IMR-90 (cell line): Measurements from ENCODE around the gene HMG20A. TPM values are rescaled to one million over a fixed set of nuclear protein-coding genes. Genes with fewer than 3 reads are reported as not detected.

Experiments
- ATAC-seq: fragments of 200-7000 bp; cut with Tn5 transposase; 2 replicates; pipeline ENCODE4 v1.9.1; 2020; ENCODE audit warnings: low read depth, mild to moderate bottlenecking, moderate library complexity
- BruUV-seq: library from RNA; stranded (reverse); fragments of 400-500 nt; replicated peaks from 2 replicates; lab custom pipeline; 2021; lab: Mats Ljungman, UMichigan
- CTCF ChIA-PET: fragments of 300-600 bp; formaldehyde crosslinking; extraction: SDS; loops from one replicate; lab custom pipeline; 2021; ENCODE audit warnings: antibody characterized with exemption; lab: Yijun Ruan, JAX
- POLR2A ChIA-PET: fragments of 300-600 bp; sonication (Branson Sonifier 250); formaldehyde crosslinking; loops from one replicate; lab custom pipeline; 2022; ENCODE audit warnings: antibody characterized with exemption; ENCODE audit not compliant: unreplicated experiment; lab: Charles Lee
- DNase-seq: peaks from one replicate; pipeline ENCODE4 v3.0.0; 2013
- H2AFZ ChIP-seq: replicated peaks from 2 replicates; pipeline ENCODE3; 2013; ENCODE audit warnings: low read length, mild to moderate bottlenecking; ENCODE audit not compliant: poor library complexity
- H2AK5ac ChIP-seq: 2 replicates; pipeline ENCODE4 v1.6.1; 2013; ENCODE audit warnings: low read depth, low read length, inconsistent platforms
- H2AK9ac ChIP-seq: replicated peaks from 2 replicates; pipeline ENCODE3; 2013; ENCODE audit warnings: mild to moderate bottlenecking, low read depth, low read length, moderate library complexity; ENCODE audit not compliant: poor library complexity
- H2BK120ac ChIP-seq: 2 replicates; pipeline ENCODE4 v1.6.1; 2013; ENCODE audit warnings: low read depth, low read length, inconsistent platforms
- H2BK15ac ChIP-seq: 3 replicates; pipeline ENCODE4 v1.6.1; 2013; ENCODE audit warnings: low read depth, low read length, inconsistent platforms
- H2BK20ac ChIP-seq: 2 replicates; pipeline ENCODE4 v1.6.1; 2013; ENCODE audit warnings: low read depth, mild to moderate bottlenecking, inconsistent platforms, low read length, moderate library complexity
- H2BK5ac ChIP-seq: 2 replicates; pipeline ENCODE4 v1.6.1; 2013; ENCODE audit warnings: mild to moderate bottlenecking, low read depth, low read length, inconsistent platforms; ENCODE audit not compliant: poor library complexity, severe bottlenecking
- H3K14ac ChIP-seq: replicated peaks from 2 replicates; pipeline ENCODE4 v1.6.1; 2013; ENCODE audit warnings: low read depth, low read length, inconsistent platforms
- H3K18ac ChIP-seq: 2 replicates; pipeline ENCODE4 v1.6.1; 2013; ENCODE audit warnings: low read depth, low read length, control low read depth
- H3K23ac ChIP-seq: 2 replicates; pipeline ENCODE4 v1.6.1; 2013; ENCODE audit warnings: low read depth, low read length, inconsistent platforms
- H3K27ac ChIP-seq: 2 replicates; pipeline ENCODE4 v1.5.1; 2013; ENCODE audit warnings: mild to moderate bottlenecking, control low read depth, low read length; ENCODE audit not compliant: insufficient read depth
- H3K27me3 ChIP-seq: 2 replicates; pipeline ENCODE4 v1.6.1; 2013; ENCODE audit warnings: low read length; ENCODE audit not compliant: control insufficient read depth, insufficient read depth
- H3K36me3 ChIP-seq: 2 replicates; pipeline ENCODE4 v1.6.1; 2013; ENCODE audit warnings: low read length, mixed read lengths; ENCODE audit not compliant: control insufficient read depth, insufficient read depth
- H3K4ac ChIP-seq: 2 replicates; pipeline ENCODE4 v1.6.1; 2013; ENCODE audit warnings: low read depth, low read length, inconsistent platforms
- H3K4me1 ChIP-seq: 2 replicates; pipeline ENCODE4 v1.6.1; 2013; ENCODE audit warnings: low read length, mixed read lengths; ENCODE audit not compliant: control insufficient read depth, insufficient read depth
- H3K4me2 ChIP-seq: 2 replicates; pipeline ENCODE4 v1.6.1; 2013; ENCODE audit warnings: low read depth, mild to moderate bottlenecking, control low read depth, low read length, moderate library complexity
- H3K4me3 ChIP-seq: 2 replicates; pipeline ENCODE4 v1.5.1; 2013; ENCODE audit warnings: low read depth, mild to moderate bottlenecking, control low read depth, low read length, moderate library complexity; ENCODE audit not compliant: insufficient read depth
- H3K56ac ChIP-seq: 2 replicates; pipeline ENCODE4 v1.6.1; 2013; ENCODE audit warnings: low read length, inconsistent platforms; ENCODE audit not compliant: insufficient read depth; ENCODE audit errors: extremely low read depth
- H3K79me1 ChIP-seq, 2 experiments: 2 replicates each; pipeline ENCODE4 v1.6.1; 2013; ENCODE audit warnings: low read length in 2 of 2, inconsistent platforms in 1 of 2, low read depth in 1 of 2
- H3K9ac ChIP-seq: 2 replicates; pipeline ENCODE4 v1.6.1; 2013; ENCODE audit warnings: low read depth, low read length, control low read depth
- H3K9me1 ChIP-seq: 2 replicates; pipeline ENCODE4 v1.6.1; 2013; ENCODE audit warnings: low read length, inconsistent platforms; ENCODE audit not compliant: insufficient read depth
- H3K9me3 ChIP-seq: 2 replicates; pipeline ENCODE4 v1.6.1; 2013; ENCODE audit warnings: low read length; ENCODE audit not compliant: control insufficient read depth, insufficient read depth
- H4K20me1 ChIP-seq: 2 replicates; pipeline ENCODE4 v1.6.1; 2013; ENCODE audit warnings: low read length, inconsistent platforms; ENCODE audit not compliant: insufficient read depth
- H4K5ac ChIP-seq: 2 replicates; pipeline ENCODE4 v1.6.1; 2013; ENCODE audit warnings: mild to moderate bottlenecking, low read depth, low read length, control low read depth
- H4K8ac ChIP-seq, 2 experiments: 2 replicates each; pipeline ENCODE4 v1.6.1; 2013; ENCODE audit warnings: low read depth in 2 of 2, low read length in 2 of 2, control low read depth in 1 of 2, inconsistent platforms in 1 of 2
- H4K91ac ChIP-seq: 2 replicates; pipeline ENCODE4 v1.6.1; 2013; ENCODE audit warnings: low read depth, low read length, inconsistent platforms; ENCODE audit not compliant: insufficient read depth
- CHD1 ChIP-seq: IDR thresholded peaks from 2 replicates; pipeline ENCODE4 v1.6.1; 2012; ENCODE audit warnings: low read depth, low read length, improper control_type of control experiment
- FOS ChIP-seq: fragments of 150-350 bp; IDR thresholded peaks from 2 replicates; pipeline ENCODE4 v1.6.1; 2016; ENCODE audit warnings: low read depth, low read length
- MAFK ChIP-seq: IDR thresholded peaks from 2 replicates; pipeline ENCODE4 v1.6.1; 2012; ENCODE audit warnings: low read depth, low read length, improper control_type of control experiment
- MAZ ChIP-seq: IDR thresholded peaks from 2 replicates; pipeline ENCODE4 v1.6.1; 2012; ENCODE audit warnings: low read depth, mild to moderate bottlenecking, low read length, improper control_type of control experiment, moderate library complexity, borderline replicate concordance
- MXI1 ChIP-seq: IDR thresholded peaks from 2 replicates; pipeline ENCODE4 v1.6.1; 2012; ENCODE audit warnings: low read depth, mild to moderate bottlenecking, low read length, moderate library complexity, borderline replicate concordance
- POLR2A ChIP-seq: IDR thresholded peaks from 2 replicates; pipeline ENCODE4 v1.6.1; 2012; ENCODE audit warnings: mild to moderate bottlenecking, low read depth, low read length
- RCOR1 ChIP-seq: IDR thresholded peaks from 2 replicates; pipeline ENCODE4 v1.6.1; 2012; ENCODE audit warnings: mild to moderate bottlenecking, low read length, improper control_type of control experiment; ENCODE audit not compliant: insufficient replicate concordance
- SMC3 ChIP-seq: fragments of 150-350 bp; IDR thresholded peaks from 2 replicates; pipeline ENCODE4 v1.6.1; 2016; ENCODE audit warnings: low read depth, mild to moderate bottlenecking, antibody characterized with exemption, low read length, moderate library complexity
- WGBS, 2 experiments: methylation state at CpG; one replicate each; pipeline versions ENCODE4 v1.1.5 to v1.1.7; 2013; ENCODE audit warnings: missing lambda C conversion rate in 2 of 2; ENCODE audit not compliant: insufficient read length in 1 of 2; ENCODE audit errors: extremely low coverage in 2 of 2; 5-methylcytosine and 5-hydroxymethylcytosine counted together
- dilution Hi-C: fragments of 300-500 bp; cut with HindIII; formaldehyde crosslinking; loops from one replicate; pipeline ENCODE4 v1.14.3; 2018; ENCODE audit warnings: low sequenced_read_pairs; ENCODE audit not compliant: unreplicated experiment
- in situ Hi-C: fragments of 300-500 bp; cut with MboI; formaldehyde crosslinking; loops from 3 replicates; pipeline ENCODE4 v1.14.3; 2019; ENCODE audit warnings: low sequenced_read_pairs, inconsistent platforms, mixed read lengths
- intact Hi-C: fragments of 100-400 bp; cut with micrococcal nuclease; formaldehyde crosslinking; loops from 2 replicates; pipeline ENCODE4 v1.10.0; 2022
- polyA plus RNA-seq, 3 experiments: library from polyadenylated mRNA; depleted of rRNA; stranded (reverse); fragments of >200 nt; gene quantifications; 2 replicates each; pipeline ENCODE4 v1.2.3, GENCODE V29; 2012; ENCODE audit warnings: low replicate concordance in 1 of 3
- total RNA-seq: library from RNA; depleted of rRNA; stranded (reverse); fragments of >200 nt; gene quantifications from 2 replicates; pipeline ENCODE4 v1.2.3, GENCODE V29; 2012
- TF ChIP-seq, protein P1 (sequence below): fragments of 150-350 bp; IDR thresholded peaks from 2 replicates; pipeline ENCODE4 v1.6.1; 2016; ENCODE audit warnings: low read depth, mild to moderate bottlenecking, low read length, moderate library complexity, borderline replicate concordance
- TF ChIP-seq, protein P2 (sequence below): fragments of 150-350 bp; IDR thresholded peaks from 2 replicates; pipeline ENCODE4 v1.6.1; 2017; ENCODE audit warnings: mild to moderate bottlenecking, antibody characterized with exemption, low read length, low read depth

Gene HMG20A
- total and polyA plus RNA-seq, 2 of the 4 experiments (the other 2 are of a cell fraction): 22.3 to 25.3 TPM

DNA sequence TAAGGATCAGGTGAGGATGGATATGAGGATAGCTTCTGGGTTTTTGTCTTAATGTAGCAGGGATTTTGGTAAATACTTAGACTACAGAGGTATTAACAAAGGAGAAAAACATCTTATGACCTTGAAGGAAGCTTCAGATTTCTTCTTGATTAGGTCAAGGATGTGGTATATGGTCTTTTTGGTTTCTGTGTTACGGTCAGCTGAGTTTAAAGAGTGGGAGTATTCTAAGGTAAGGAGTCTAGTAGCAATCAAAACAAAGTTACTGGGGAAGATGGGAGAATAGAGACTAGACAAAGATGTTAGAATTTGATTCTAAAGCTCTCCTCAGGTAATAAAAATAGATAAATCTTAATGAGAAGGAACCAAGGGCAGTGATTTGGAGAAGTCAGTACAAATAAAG is 6.2 kb downstream of the HMG20A start:
- WGBS, 2 experiments: no CpG with 5 or more reads among the region's 1 CpG
- DNase-seq (no peak), ATAC-seq (no peak)
- Histone ChIP-seq H2BK5ac (no peak overlapping the region), H4K8ac (no peak overlapping the region), H3K4me1 (no peaks in the 10 kb centered on the region), H4K20me1 (peaks cover 27% of the 10 kb centered on the region), H3K56ac (no peak overlapping the region), H2BK15ac (no peak overlapping the region), H3K9me3 (no peaks in the 10 kb centered on the region), H3K18ac (no peak overlapping the region), H2AK9ac (no peak overlapping the region), H3K36me3 (no peaks in the 10 kb centered on the region), H2AK5ac (no peak overlapping the region), H3K27ac (no peak overlapping the region), H4K91ac (no peak overlapping the region), H3K23ac (no peak overlapping the region), H3K4me2 (no peak overlapping the region), H3K27me3 (no peaks in the 10 kb centered on the region), H2BK120ac (no peak overlapping the region), H3K4ac (no peak overlapping the region), H3K4me3 (no peak overlapping the region), H2AFZ (no peak overlapping the region), H2BK20ac (no peak overlapping the region), H3K9ac (no peak overlapping the region), H3K79me1 (peaks cover 14 to 42% of the 10 kb centered on the region in 2 experiments; a peak in 3 of 4 replicates), H3K14ac (no peak overlapping the region), H3K9me1 (no peaks in the 10 kb centered on the region), H4K5ac (no peak overlapping the region)
- in situ Hi-C loops: no loop called here
- dilution Hi-C loops: no loop called here
- ChIA-PET POLR2A (no interaction called here), CTCF (no interaction called here)
- intact Hi-C loops: no loop called here
- BruUV-seq: no TSS peak
- TF ChIP-seq MAFK (no peak), POLR2A (no peak), MAZ (no peak), RCOR1 (no peak), FOS (no peak), MXI1 (no peak), SMC3 (no peak), CHD1 (no peak)
- TF ChIP-seq, protein P1, sequence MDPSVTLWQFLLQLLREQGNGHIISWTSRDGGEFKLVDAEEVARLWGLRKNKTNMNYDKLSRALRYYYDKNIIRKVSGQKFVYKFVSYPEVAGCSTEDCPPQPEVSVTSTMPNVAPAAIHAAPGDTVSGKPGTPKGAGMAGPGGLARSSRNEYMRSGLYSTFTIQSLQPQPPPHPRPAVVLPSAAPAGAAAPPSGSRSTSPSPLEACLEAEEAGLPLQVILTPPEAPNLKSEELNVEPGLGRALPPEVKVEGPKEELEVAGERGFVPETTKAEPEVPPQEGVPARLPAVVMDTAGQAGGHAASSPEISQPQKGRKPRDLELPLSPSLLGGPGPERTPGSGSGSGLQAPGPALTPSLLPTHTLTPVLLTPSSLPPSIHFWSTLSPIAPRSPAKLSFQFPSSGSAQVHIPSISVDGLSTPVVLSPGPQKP: no peak
- TF ChIP-seq, protein P2, sequence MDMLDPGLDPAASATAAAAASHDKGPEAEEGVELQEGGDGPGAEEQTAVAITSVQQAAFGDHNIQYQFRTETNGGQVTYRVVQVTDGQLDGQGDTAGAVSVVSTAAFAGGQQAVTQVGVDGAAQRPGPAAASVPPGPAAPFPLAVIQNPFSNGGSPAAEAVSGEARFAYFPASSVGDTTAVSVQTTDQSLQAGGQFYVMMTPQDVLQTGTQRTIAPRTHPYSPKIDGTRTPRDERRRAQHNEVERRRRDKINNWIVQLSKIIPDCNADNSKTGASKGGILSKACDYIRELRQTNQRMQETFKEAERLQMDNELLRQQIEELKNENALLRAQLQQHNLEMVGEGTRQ: no peak
